KOPT-K1 (cell line): Measurements from ENCODE around the gene MUS81.

ENCODE experiments used
- H3K27ac ChIP-seq: fragments of 200-600 bp; sonication (generic); 2 replicates; pipeline ENCODE4 v1.5.1; 2016; ENCODE audit warnings: antibody characterized with exemption, mild to moderate bottlenecking, low read depth, low read length; ENCODE audit not compliant: poor library complexity, severe bottlenecking
- H3K36me3 ChIP-seq: fragments of 200-600 bp; sonication (generic); 2 replicates; pipeline ENCODE4 v1.5.1; 2017; ENCODE audit warnings: antibody characterized with exemption, mild to moderate bottlenecking, low read length, moderate library complexity; ENCODE audit not compliant: insufficient read depth
- H3K9me3 ChIP-seq: fragments of 200-600 bp; sonication (generic); 2 replicates; pipeline ENCODE4 v1.5.1; 2017; ENCODE audit warnings: antibody characterized with exemption, low read length, mild to moderate bottlenecking; ENCODE audit not compliant: insufficient read depth, poor library complexity, severe bottlenecking

Gene MUS81

GRCh38 chr11:65862941-65863888, 3.0 kb downstream of the MUS81 start:
- Histone ChIP-seq H3K9me3 (no peaks in the 10 kb centered on the region), H3K36me3 (peaks cover 61% of the 10 kb centered on the region), H3K27ac (no peak overlapping the region)

GRCh38 chr11:65863889-65864705, 3.9 kb downstream of the MUS81 start:
- H3K9me3 ChIP-seq = no peaks in the 10 kb centered on the region
- H3K36me3 ChIP-seq = peaks cover 61% of the 10 kb centered on the region
- no peak overlapping the region for H3K27ac ChIP-seq

GRCh38 chr11:65864706-65865471, 4.7 kb downstream of the MUS81 start:
- Histone ChIP-seq H3K9me3 (no peaks in the 10 kb centered on the region), H3K27ac (no peak overlapping the region), H3K36me3 (peaks cover 61% of the 10 kb centered on the region)

- peaks cover 61% of the 10 kb centered on the region for H3K36me3 ChIP-seq
- no peaks in the 10 kb centered on the region for H3K9me3 ChIP-seq
- no peak overlapping the region for H3K27ac ChIP-seq
These were observed 5.4 kb downstream of the MUS81 start for GRCh38 chr11:65865550-65866172.

- Histone ChIP-seq H3K36me3 (peaks cover 59% of the 10 kb centered on the region), H3K9me3 (no peaks in the 10 kb centered on the region), H3K27ac (no peak overlapping the region)
These were observed 6.5 kb downstream of the MUS81 start for GRCh38 chr11:65866509-65867283.

- no peak overlapping the region for H3K27ac ChIP-seq
- H3K36me3 ChIP-seq = peaks cover 51% of the 10 kb centered on the region
- no peaks in the 10 kb centered on the region for H3K9me3 ChIP-seq
These were observed 7.2 kb downstream of the MUS81 start for GRCh38 chr11:65867284-65868071.

GRCh38 chr11:65868076-65868667, 7.9 kb downstream of the MUS81 start:
- Histone ChIP-seq H3K27ac (no peak overlapping the region), H3K36me3 (peaks cover 44% of the 10 kb centered on the region), H3K9me3 (no peaks in the 10 kb centered on the region)

- Histone ChIP-seq H3K27ac (no peak overlapping the region), H3K36me3 (peaks cover 37% of the 10 kb centered on the region), H3K9me3 (no peaks in the 10 kb centered on the region)
These were observed 8.7 kb downstream of the MUS81 start for GRCh38 chr11:65868907-65869306.

- H3K27ac ChIP-seq = no peak overlapping the region
- H3K36me3 ChIP-seq = peaks cover 28% of the 10 kb centered on the region
- H3K9me3 ChIP-seq = no peaks in the 10 kb centered on the region
These were observed 9.5 kb downstream of the MUS81 start for GRCh38 chr11:65869643-65870306.

- no peaks in the 10 kb centered on the region for H3K9me3 ChIP-seq
- no peak overlapping the region for H3K27ac ChIP-seq
- H3K36me3 ChIP-seq = peaks cover 23% of the 10 kb centered on the region
These were observed 10.1 kb downstream of the MUS81 start for GRCh38 chr11:65870307-65870658.

- no peak overlapping the region for H3K27ac ChIP-seq
These were observed 10.8 kb downstream of the MUS81 start for GRCh38 chr11:65870706-65871681.

More at GRCh38 chr11:65870706-65871681, 10.8 kb downstream of the MUS81 start:
- peaks cover 16% of the 10 kb centered on the region for H3K36me3 ChIP-seq
- no peaks in the 10 kb centered on the region for H3K9me3 ChIP-seq
